Posterior vena cava (tissue), 2 donors: Measurements from ENCODE around the gene ENOSF1. TPM values are rescaled to one million over a fixed set of nuclear protein-coding genes. Genes with fewer than 3 reads are reported as not detected.

Source experiments
- DNase-seq: peaks from one replicate; pipeline ENCODE4 v3.0.0-alpha.2; 2020; ENCODE audit warnings: low spot score
- intact Hi-C, 2 donors: fragments of 100-400 bp; cut with DNase I; formaldehyde crosslinking; loops; one replicate each; pipeline versions ENCODE4 v1.14.1 to v1.14.2; 2022 to 2023
- total RNA-seq, 2 donors: library from RNA; stranded (reverse); fragmentation: NEBNext Ultra II Directional; extraction: Animal tissue kit (Norgen Biotek cat#: 25700); gene quantifications; one replicate each; pipeline ENCODE4 v1.2.1, GENCODE V29; 2021
- donor health status: DM: yes; HTN: yes; CAD: no.
- donor health status: DM: yes; HTN: yes; CAD: no.

The ENOSF1 gene
- total RNA-seq, 2 donors from 2014 or later: 38.1 to 57.7 TPM

DNA sequence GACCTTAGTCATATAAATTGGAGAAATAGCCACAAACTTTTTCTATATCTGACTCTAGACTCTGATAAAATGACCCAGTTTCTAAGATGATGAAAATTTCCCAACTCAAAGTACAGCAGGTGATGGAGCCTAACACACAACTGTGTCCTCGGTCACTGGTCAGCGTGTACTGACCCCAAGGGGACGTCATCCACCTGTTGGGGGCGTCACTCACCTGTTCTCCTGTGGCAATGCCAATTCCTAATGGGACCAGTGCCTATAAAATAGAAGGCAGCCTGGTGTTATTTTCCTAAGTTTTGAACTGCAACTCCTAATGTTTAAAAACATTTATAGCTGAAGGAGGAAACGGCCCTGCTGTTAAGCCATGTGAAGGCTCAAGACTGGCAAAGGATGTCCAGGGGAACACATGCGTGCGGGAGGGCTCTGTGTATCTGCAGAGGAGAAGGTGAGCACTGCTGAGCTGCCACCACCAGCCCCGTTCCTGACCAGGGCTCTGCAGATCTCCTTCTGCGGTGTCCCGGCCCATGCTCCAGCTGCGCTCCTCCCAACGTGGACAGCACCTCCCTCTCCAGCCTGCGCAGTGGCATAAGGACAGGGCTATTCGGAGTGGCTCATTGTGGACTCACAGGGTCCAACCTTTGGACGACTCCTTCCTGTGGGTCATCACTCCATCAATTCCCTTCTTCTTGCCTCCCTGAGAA is 33.8 kb downstream of the ENOSF1 start:
- no peak for DNase-seq
- intact Hi-C loops: loop anchor here in 1 of 2 donors (5.0 kb wide), 1 partner anchor 1184 kb away; no protein-coding TSS in a partner anchor

GRCh38 chr18:677951-678381 is 34.5 kb downstream of the ENOSF1 start:
- intact Hi-C loops: loop anchor here in 1 of 2 donors (5.0 kb wide), 1 partner anchor 1184 kb away; no protein-coding TSS in a partner anchor
- DNase-seq: no peak

DNA sequence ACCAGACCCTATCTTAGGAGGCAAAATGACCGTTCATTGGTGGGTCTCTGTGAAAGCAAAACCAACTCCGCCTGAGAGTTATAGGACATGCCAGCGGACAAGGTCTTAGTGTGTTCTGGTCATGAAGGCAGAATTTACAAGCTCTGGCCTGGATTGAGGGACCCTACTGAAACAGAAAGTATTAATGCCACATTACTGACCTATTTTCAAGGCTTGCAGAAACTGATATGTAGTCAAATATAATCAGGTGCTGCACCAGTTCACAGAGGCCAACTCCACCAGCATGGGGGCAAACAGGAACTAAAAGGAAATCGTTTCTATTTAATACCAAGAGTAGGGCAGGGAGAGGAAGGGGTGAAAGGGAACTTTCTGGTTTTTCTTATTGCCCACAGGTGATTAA is 35.3 kb downstream of the ENOSF1 start:
- intact Hi-C loops: loop anchor here in 1 of 2 donors (5.0 kb wide), 1 partner anchor 1185 kb away; no protein-coding TSS in a partner anchor
- no peak for DNase-seq

DNA sequence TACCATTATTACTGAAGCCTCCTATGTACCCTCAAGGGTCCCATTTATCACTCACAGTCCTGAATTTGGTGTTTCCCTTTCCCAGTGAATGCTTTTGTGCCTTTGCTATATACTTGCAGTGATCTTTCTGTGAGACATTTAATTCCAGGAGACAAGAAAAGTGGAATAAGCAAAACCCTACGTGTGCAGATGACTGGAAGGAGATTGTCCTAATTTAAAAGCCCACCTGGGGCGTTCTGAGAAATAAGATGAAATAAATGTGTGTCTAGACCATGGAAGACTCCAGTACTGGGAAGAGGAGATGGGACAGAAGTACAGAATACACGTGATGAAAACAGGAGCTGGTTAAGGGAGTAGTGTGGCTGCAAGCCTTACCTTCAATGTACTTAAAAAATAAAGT is 35.7 kb downstream of the ENOSF1 start:
- no peak for DNase-seq
- intact Hi-C loops: loop anchor here in 1 of 2 donors (5.0 kb wide), 1 partner anchor 1186 kb away; no protein-coding TSS in a partner anchor

GRCh38 chr18:676069-676468 is 36.4 kb downstream of the ENOSF1 start:
- intact Hi-C loops: loop anchor here in 1 of 2 donors (5.0 kb wide), 1 partner anchor 1186 kb away; no protein-coding TSS in a partner anchor
- no peak for DNase-seq

DNA sequence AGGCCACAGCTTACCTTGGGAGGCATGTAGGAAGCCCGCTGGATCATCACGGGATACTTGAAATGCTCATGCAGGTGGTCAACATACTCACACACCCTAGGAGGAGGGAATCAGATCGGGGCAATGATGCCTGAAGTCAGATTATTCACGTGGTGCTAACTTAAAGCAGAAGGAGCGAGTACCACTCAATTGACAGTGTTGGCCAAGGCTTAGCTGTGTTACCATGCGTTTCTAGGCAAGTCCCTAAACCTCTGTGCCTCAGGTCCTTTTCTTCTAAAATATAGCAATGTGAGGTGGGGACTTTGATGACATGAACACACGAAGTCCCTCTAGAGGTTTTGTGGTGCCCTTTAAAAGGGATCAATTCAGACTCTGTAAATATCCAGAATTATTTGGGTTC is 37.1 kb downstream of the ENOSF1 start:
- intact Hi-C loops: loop anchor here in 1 of 2 donors (5.0 kb wide), 1 partner anchor 1187 kb away; no protein-coding TSS in a partner anchor
- DNase-seq: no peak

- intact Hi-C loops: no loop called here
- no peak for DNase-seq
These were observed 38.7 kb downstream of the ENOSF1 start for GRCh38 chr18:673769-674168.

GRCh38 chr18:673317-673716 is 39.1 kb downstream of the ENOSF1 start:
- intact Hi-C loops: no loop called here

GRCh38 chr18:671405-671804 is 41.0 kb downstream of the ENOSF1 start:
- DNase-seq: no peak
- intact Hi-C loops: no loop called here

More at GRCh38 chr18:673317-673716, 39.1 kb downstream of the ENOSF1 start:
- no peak for DNase-seq

GRCh38 chr18:670522-670921 is 41.9 kb downstream of the ENOSF1 start:
- intact Hi-C loops: no loop called here
- DNase-seq: no peak

DNA sequence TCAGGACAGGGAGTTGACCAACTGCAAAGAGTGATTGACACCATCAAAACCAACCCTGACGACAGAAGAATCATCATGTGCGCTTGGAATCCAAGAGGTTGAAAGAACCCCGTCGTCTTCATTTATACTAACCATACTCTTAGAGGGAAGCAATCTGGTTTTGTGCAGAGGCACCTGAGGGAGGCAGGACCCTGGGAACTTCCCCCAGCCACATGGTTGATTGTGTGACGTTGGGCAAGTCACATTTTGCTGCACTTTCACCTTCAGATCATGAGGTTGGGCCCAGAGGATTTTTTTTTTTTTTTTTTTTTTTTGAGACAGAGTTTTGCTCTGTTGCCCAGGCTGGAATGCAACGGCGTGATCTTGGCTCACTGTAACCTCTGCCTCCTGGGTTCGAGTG is 43.4 kb downstream of the ENOSF1 start:
- no peak for DNase-seq
- intact Hi-C loops: no loop called here

- intact Hi-C loops: no loop called here
These were observed 44.2 kb downstream of the ENOSF1 start for GRCh38 chr18:668260-668659.

DNA sequence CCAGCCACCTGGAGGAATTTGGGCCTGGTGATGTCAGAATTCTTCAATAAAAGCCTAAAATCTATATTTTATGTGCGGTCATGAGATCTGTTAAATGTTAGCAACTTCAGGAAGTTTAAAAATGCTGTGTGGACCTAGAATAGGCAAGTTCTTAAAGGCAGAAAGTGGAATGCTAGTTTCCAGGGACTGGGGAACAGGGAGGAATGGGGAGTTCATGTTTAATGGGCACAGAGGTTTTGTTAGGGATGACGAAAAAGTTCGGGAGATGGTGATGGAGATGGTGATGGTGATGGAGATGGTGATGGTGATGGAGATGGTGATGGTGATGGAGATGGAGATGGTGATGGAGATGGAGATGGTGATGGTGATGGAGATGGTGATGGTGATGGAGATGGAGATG is 45.8 kb downstream of the ENOSF1 start:
- DNase-seq: no peak
- intact Hi-C loops: no loop called here

More at GRCh38 chr18:668260-668659, 44.2 kb downstream of the ENOSF1 start:
- DNase-seq: no peak

- intact Hi-C loops: no loop called here
- no peak for DNase-seq
These were observed 46.3 kb downstream of the ENOSF1 start for GRCh38 chr18:666177-666576.

- intact Hi-C loops: no loop called here
- no peak for DNase-seq
These were observed 50.2 kb downstream of the ENOSF1 start for GRCh38 chr18:662197-662596.

DNA sequence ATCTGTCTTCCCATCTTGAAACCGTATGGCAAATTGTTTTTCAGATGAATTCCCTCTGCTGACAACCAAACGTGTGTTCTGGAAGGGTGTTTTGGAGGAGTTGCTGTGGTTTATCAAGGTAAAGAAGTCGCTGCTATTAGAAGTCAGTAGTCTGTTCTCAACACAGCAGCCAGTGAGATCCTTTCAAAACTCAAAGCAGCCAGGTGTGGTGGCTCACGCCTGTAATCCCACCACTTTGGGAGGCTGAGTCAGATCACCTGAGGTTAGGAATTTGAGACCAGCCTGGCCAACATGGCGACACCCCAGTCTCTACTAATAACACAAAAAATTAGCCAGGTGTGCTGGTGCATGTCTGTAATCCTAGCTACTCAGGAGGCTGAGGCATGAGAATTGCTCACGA is 52.8 kb downstream of the ENOSF1 start:
- intact Hi-C loops: no loop called here
- no peak for DNase-seq

GRCh38 chr18:658947-659533 is 53.4 kb downstream of the ENOSF1 start:
- intact Hi-C loops: no loop called here

DNA sequence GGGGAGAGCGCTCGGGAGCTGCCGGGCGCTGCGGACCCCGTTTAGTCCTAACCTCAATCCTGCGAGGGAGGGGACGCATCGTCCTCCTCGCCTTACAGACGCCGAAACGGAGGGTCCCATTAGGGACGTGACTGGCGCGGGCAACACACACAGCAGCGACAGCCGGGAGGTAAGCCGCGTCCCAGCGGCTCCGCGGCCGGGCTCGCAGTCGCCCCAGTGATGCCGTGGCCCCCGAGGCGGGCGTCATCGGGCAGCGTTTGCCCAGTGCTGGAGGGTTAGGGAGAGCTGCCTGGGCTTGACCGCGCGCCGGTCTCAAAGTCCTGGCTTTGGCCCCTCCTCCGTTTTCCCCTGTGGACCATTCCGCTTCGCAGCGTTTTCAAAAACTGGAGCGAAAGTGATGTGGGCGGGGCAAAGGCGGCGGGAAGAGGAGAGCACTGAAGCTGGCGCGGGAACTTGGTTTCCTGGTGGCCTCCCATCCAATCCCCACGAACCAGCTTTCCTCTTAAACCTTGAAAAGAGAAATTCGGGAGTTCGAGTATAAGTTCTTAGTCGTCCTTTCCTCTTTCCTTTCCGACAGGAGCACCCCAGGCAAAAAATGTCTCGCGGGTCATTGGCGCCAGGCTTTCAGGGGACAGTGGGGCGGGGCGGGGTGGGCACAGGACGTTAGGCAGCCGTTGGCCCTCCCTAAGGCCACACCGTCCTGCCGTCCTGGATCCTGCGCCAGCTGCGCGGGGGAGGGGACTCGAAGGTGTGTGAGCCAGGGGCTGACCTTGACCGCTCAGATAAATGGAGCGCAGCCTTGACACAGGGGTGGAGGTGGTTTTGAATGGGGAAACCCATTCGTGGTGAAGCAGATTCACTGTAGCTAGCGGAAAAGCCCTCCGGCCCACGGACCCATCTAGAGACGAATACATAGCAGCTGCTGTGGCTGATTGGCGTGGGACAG is 54.2 kb downstream of the ENOSF1 start:
- peak; percentile 90 for DNase-seq
- intact Hi-C loops: no loop called here

More at GRCh38 chr18:658947-659533, 53.4 kb downstream of the ENOSF1 start:
- no peak for DNase-seq

DNA sequence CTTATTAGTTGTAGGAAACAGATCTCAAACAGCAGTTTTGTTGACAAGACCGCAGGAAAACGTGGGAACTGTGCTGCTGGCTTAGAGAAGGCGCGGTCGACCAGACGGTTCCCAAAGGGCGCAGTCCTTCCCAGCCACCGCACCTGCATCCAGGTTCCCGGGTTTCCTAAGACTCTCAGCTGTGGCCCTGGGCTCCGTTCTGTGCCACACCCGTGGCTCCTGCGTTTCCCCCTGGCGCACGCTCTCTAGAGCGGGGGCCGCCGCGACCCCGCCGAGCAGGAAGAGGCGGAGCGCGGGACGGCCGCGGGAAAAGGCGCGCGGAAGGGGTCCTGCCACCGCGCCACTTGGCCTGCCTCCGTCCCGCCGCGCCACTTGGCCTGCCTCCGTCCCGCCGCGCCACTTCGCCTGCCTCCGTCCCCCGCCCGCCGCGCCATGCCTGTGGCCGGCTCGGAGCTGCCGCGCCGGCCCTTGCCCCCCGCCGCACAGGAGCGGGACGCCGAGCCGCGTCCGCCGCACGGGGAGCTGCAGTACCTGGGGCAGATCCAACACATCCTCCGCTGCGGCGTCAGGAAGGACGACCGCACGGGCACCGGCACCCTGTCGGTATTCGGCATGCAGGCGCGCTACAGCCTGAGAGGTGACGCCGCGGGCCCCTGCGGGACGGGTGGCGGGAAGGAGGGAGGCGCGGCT is 55.0 kb downstream of the ENOSF1 start, which contains the start of gene TYMS:
TYMS (plus strand) TSS at position 343 of the 690 bp plus-strand sequence; CDS start at position 433, 90 bp downstream.
- intact Hi-C loops: no loop called here
- DNase-seq: no peak
